Upper lobe of left lung (tissue), 4 donors: ENCODE data around the gene ADAMTS8.

Source experiments
- CTCF ChIP-seq, 6 experiments: fragments of 450-650 bp in 4 of 6; fragments of 200-600 bp in 2 of 6; sonication (generic) in 2 of 6; IDR thresholded peaks; one replicate each; pipeline ENCODE4 v1.5.1; 2016 to 2019; ENCODE audit warnings: antibody characterized with exemption in 6 of 6
- POLR2A ChIP-seq, 4 donors: fragments of 450-650 bp; IDR thresholded peaks; one replicate each; pipeline ENCODE4 v1.5.1; 2016 to 2017; ENCODE audit warnings: antibody characterized with exemption in 4 of 4, mild to moderate bottlenecking in 2 of 4
- POLR2AphosphoS5 ChIP-seq, 2 donors: sonication (generic); formaldehyde crosslinking; IDR thresholded peaks; one replicate each; pipeline ENCODE4 v1.5.1; 2017; ENCODE audit warnings: antibody characterized with exemption in 2 of 2

GRCh38 chr11:130418210-130418609 lies 10.2 kb downstream of the ADAMTS8 start:
- TF ChIP-seq CTCF (IDR thresholded peaks at IDR 0.05) (no peak), POLR2AphosphoS5 (IDR thresholded peaks at IDR 0.05) (no peak), POLR2A (IDR thresholded peaks at IDR 0.05) (no peak)
